GM19193 (cell line): ENCODE results near the gene NT5C1A.

Source experiments
- POLR2A ChIP-seq: IDR thresholded peaks from 4 replicates; pipeline ENCODE4 v1.6.1; 2011; ENCODE audit not compliant: insufficient read depth, insufficient read length; ENCODE audit errors: extremely low read depth

NT5C1A gene

DNA sequence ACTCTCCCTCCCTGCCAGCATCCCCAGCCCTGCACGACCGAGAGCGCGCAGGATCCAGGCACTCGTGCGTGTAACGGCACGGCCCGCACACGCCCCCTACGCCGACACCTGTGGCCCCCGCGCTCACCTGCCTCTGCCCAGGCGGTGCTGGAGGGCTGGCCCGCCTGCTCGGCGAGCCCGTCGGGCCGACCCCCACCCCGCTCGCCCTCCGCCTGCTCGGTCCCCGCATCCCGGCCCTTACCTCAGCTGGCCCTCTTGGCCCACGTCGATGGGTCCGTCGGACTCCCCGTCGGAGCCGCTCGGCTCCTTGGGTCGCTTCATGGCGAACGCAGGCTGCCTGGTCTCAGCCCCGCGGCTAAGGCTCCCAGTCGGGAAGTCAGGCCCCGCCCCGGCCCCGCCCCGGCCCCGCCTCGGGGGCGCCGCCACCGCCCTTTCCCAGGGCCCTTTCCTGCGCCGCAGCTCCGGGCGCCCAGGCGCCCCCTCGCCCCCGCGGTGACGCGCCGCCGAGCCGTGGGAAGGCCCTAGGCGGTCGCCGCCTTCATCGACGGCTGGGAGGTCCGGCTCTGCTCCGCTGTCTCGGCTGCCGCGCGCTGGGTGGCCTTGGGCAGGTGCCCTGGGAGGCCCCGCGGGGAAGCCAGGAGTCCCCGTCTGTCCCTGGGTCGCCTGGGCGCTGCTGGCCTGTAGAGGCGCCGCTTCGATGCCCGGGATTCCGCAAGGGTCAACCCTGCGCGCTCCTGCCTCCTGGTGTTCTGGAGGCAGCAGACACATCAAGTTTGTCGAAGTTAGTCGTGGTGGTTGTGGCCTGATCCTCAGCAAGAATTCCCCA is 32.4 kb downstream of the NT5C1A start, which contains the start of gene HEYL:
Gene HEYL (minus strand): TSS at position 339 of the 826 bp plus-strand sequence. CDS start 18 bp downstream, at position 321.
- TF ChIP-seq POLR2A = no peak

- TF ChIP-seq POLR2A = no peak
Observed at GRCh38 chr1:39638965-39639304, 33.0 kb downstream of the NT5C1A start.

DNA sequence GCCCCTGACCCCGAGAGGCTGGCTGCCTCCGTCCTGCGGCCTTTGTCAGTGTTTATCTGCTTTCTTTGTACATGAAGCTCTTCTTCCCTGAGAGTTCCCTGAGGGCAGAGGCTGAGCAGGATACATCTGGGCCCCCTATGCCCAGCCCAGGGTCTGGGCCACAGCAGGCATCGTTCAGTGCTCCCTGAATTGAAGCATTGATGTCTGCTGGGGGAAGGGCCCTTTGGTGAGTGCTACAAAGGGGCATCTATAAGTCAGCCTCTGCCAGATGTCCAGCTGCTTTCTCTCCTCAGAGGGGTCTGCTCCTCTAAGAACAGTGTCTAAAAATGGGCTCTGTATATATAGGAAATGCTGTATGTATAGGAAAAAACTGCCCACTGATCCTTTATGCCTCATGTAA is 34.5 kb downstream of the NT5C1A start:
- no peak for TF ChIP-seq POLR2A

GRCh38 chr1:39635871-39636210 is 36.1 kb downstream of the NT5C1A start:
- TF ChIP-seq POLR2A = no peak

DNA sequence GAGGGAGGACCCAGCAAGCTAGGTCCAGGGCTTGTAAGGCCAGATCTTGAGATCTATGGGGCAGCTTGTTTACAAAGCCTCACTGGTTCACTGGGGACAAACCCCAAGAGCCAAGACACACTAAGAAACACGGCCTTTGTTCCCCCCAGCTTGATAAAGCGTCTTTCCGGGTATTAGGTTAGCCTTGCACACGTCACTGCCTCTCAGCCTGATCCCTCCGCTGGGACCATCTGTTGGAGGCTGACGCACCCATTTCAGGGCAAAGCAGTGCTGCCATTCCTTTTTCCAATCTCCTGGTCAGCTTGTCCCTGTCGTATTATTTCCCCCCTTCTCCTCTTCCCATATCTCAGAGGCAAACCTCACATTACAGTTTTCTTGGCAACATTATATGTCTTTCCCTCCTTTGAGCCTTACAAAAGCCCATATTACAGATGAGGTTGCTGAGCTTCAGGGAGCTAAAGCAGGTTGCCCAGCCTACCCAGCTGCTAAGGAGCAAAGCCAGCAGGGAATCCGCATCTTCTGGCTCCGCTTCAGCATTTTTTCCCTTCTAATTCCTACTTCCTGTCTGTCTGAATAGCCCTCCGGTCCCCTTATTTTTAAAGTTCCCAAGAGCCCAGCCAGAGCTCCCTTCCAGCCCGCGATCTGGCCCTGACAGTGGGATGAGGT is 36.6 kb downstream of the NT5C1A start:
- no peak for TF ChIP-seq POLR2A

DNA sequence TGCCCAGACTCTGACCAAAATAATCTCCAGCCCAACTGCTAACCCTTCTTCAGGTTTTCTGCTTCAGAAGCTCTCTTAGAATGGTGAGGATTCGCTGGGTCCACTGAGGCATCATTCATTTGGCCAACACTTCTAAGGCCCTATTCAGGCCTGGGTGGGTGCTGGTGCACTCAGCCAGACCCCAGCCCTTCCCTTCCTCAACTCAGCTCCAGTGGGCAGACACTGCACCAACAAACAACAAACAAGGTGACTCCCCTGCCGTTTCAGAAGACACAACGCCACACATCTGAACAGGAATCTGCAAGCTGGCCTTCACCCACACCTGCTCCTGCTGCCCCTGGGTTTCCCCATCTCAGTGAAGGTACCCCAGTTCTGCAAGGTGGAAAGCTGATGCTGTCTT is 38.5 kb downstream of the NT5C1A start:
- TF ChIP-seq POLR2A = no peak

DNA sequence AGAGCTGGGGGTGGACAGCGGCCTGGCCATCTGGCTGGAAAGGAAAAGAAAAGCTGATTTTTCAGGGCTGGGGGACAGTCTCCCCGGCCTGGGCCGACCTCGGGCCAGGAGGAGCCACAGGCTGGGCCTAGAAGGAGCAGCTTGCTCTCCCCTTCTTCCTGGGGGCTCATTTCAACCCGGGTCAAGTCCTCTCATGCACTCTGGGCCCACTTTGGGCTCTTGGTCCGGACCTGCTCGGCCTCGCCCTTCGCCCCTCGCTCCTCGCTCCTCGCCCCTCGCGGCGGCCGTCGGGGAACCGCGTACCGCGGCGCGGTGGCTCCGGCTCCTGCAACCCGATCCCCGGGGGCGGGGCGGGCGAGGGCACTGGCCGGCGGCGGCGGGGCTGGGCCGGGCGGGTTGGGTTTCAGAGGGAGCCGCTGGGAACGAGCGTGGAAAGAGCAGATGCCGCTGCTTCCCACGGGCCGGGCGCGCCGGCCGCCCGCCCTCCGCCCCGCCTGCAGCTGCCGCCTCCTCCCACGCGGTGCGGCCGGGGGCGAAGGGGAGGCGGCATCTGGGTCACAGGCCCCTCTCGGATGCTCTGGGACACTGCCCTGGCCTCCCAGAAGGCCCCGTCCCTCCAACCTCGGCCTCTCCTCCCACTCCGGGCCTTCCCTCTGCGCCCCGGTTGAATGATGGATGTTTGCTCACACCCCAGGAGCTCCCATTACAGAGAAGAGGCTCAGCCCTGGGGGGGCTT is 39.1 kb downstream of the NT5C1A start:
- no peak for TF ChIP-seq POLR2A

GRCh38 chr1:39632323-39632681 is 39.6 kb downstream of the NT5C1A start:
- no peak for TF ChIP-seq POLR2A

GRCh38 chr1:39631361-39632322 is 40.3 kb downstream of the NT5C1A start:
- TF ChIP-seq POLR2A = no peak

DNA sequence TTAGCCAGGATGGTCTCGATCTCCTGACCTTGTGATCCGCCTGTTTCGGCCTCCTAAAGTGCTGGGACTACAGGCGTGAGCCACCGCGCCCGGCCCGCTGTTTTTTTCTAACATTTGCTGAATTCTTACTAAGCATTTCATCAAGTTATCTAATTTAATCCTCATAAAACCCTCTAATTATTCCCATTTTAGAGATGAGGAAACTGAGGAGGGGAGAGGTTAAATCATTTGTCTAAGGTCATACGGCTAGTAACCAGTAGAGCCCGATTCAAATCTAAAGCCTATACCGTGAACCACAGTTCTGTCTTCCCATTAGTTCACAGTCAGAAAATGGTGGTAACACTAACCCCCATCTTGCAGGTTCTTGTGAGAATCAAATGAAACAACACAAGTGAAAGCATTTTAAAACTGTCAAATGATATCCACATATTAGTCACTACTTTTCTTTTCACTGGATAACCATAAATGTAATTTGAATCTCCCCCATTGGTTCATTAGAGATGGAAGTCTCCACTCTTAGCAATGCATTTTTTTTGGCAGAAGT is 43.0 kb downstream of the NT5C1A start:
- TF ChIP-seq POLR2A = no peak

- no peak for TF ChIP-seq POLR2A
Observed at GRCh38 chr1:39626646-39627045, 45.3 kb downstream of the NT5C1A start.

DNA sequence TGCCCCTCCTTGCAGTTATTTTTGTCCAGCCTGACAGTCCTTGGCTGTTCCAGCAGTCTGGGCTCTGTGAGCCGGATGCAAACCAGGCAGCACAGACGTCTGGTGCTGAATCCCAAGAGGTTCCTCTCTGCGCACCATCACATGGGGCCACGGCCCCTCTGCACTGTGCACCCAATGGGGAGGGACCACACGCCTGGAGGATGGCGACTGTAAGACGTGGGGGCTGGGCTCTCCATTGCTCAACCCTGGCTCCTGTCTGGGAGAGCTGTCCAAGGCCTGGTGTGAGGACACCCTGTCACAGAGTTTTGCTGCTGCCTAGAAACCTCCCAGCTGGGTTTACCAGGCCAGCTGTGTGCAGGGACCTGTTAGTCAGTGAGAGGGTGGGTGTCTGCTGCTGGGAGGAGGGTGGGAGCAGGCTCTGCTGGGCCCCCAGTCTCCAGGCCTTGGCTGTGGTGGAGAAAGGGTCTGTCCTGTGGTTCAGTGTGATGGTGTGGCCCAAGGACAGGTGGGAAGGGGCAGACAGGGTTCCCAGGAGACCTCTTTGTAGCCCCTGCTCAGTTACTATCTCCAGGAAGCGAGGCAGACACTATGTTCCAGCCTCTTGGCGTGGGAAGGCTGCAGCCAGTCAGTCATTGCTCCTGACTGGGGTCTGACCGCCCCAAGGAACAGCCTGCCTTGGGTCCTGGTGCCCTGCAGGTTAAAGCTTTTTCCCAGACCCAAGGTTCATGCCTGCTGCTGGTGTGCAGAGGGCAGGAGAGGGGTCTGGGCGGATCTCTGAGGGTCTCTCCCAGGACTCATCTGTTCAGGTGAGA is 46.2 kb downstream of the NT5C1A start:
- no peak for TF ChIP-seq POLR2A

DNA sequence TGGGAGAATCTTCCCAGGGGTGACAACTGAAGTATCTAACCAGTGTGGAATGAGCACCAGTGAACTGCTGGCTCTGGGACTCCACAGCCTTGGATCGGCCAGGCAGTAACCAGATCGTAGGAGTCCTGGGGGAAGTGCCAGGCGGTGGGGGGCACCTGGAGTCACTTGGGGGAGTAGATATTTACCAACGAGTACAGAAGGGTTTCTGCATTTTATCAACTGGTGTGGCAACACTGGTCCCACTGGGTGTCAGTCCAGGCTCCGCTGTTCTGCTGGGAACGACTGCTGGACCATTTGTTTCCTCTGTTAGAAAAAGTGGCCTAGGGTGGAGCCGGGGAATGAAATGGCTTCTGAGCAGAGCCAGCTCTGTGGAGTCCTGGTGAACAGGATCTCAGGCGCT is 46.9 kb downstream of the NT5C1A start:
- no peak for TF ChIP-seq POLR2A

- no peak for TF ChIP-seq POLR2A
Observed at GRCh38 chr1:39623053-39623452, 48.9 kb downstream of the NT5C1A start.

DNA sequence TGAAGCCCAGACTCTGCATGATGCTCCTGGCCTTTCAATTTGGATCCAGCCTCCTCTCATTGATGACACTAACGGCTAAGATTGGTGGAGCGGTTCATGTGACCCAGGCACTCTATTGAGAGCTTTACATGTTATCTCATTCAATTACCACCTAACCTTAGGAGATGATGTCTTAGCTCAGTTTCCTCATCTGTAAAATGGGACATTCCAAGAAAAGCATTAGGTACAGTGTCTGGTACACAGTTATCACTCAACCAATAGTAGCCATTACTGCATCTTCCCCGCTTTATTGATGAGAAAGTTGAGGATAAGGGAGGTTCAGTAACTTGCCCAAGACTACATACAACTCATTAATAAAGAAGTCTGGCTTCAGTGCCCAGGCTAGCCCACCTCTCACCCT is 49.5 kb downstream of the NT5C1A start:
- TF ChIP-seq POLR2A = no peak
